Motor neuron (in vitro differentiated cells): ENCODE results near the gene NPW. TPM values are rescaled to one million over a fixed set of nuclear protein-coding genes. Genes with fewer than 3 reads are reported as not detected.

Experiments used
- ATAC-seq, 8 experiments: fragments of 200-7000 bp; cut with Tn5 transposase; replicated peaks in 6 of 8; 2 replicates each; pipeline ENCODE4 v1.8.0; 2021; ENCODE audit warnings: mild to moderate bottlenecking in 8 of 8, moderate library complexity in 8 of 8
- H3K27ac ChIP-seq, 2 donors: fragments of 250-450 bp; sonication (Bioruptor Pico); 2 replicates each; pipeline ENCODE4 v1.9.0; 2021; ENCODE audit warnings: antibody characterized with exemption in 2 of 2, mild to moderate bottlenecking in 2 of 2, moderate library complexity in 1 of 2
- H3K4me1 ChIP-seq, 2 donors: fragments of 250-450 bp; sonication (Bioruptor Pico); replicated peaks in 1 of 2; 2 replicates each; pipeline ENCODE4 v1.6.1; 2021; ENCODE audit warnings: antibody characterized with exemption in 2 of 2, mild to moderate bottlenecking in 2 of 2, moderate library complexity in 1 of 2
- H3K4me3 ChIP-seq, 5 donors: fragments of 250-450 bp; sonication (Bioruptor Pico); 2 replicates each; pipeline ENCODE4 v1.9.0; 2021; ENCODE audit warnings: antibody characterized with exemption in 5 of 5, mild to moderate bottlenecking in 5 of 5, moderate library complexity in 4 of 5
- whole genome bisulfite sequencing, 10 experiments: fragments of 450-650 bp; shearing (Covaris generic); methylation state at CpG; one replicate each; pipeline ENCODE4 v1.0.0; 2022; 5-methylcytosine and 5-hydroxymethylcytosine counted together
- in situ Hi-C, 9 experiments: fragments of 400-800 bp; cut with MboI; loops; one replicate each; pipeline ENCODE4 v1.15.0; 2021; ENCODE audit warnings: low sequenced_read_pairs in 9 of 9, low pct_unique_long_range_greater_than_20kb in 2 of 9; ENCODE audit not compliant: unreplicated experiment in 9 of 9
- total RNA-seq, 8 experiments: library from RNA; unstranded; fragments of 300-600 nt; gene quantifications; 2 replicates each; pipeline versions ENCODE4 v1.2.3 to v1.2.4, GENCODE V29; 2022

NPW gene
- total RNA-seq, 8 experiments from 2014 or later, result 0.27 to 1.7 (median 0.92) TPM; not detected in 3

- Histone ChIP-seq H3K4me3 (no peak overlapping the region), H3K27ac (no peak overlapping the region), H3K4me1 (peaks cover 19 to 24% of the 10 kb centered on the region in 2 donors)
- in situ Hi-C loops, result loop anchor here in 1 of 9 experiments (25.0 kb wide), 1 partner anchor 93 kb away; the partner anchor contains the start of genes PKD1 and RAB26
- 97% methylated on average over 6 of the region's 22 CpGs; no CpG with 5 or more reads in 9 of the 10 experiments for WGBS, 10 experiments
- ATAC-seq, result no peak
These were observed 25.0 kb downstream of the NPW start for GRCh38 chr16:2044541-2044940.

- H3K27ac ChIP-seq, result no peak overlapping the region
- H3K4me1 ChIP-seq, result peaks cover 11 to 13% of the 10 kb centered on the region in 2 donors
- in situ Hi-C loops, result loop anchor here in 1 of 9 experiments (25.0 kb wide), 1 partner anchor 91 kb away; the partner anchor contains the start of genes PKD1 and RAB26
- 0 to 100% (median 95%) methylated on average over 1 to 8 of the region's 21 CpGs; no CpG with 5 or more reads in 5 of the 10 experiments for WGBS, 10 experiments
- peak overlapping the region in 1 of 5 donors; percentile 72 for H3K4me3 ChIP-seq
- no peak for ATAC-seq
These were observed 26.6 kb downstream of the NPW start for GRCh38 chr16:2045965-2046892.

- ATAC-seq, result no peak
- Histone ChIP-seq H3K27ac (no peak overlapping the region), H3K4me3 (peak overlapping the region; percentile 72 to 93 (median 77)), H3K4me1 (peaks cover 11 to 13% of the 10 kb centered on the region in 2 donors)
- WGBS, 10 experiments, result 0 to 80% (median 10%) methylated on average over 1 to 5 of the region's 8 CpGs; no CpG with 5 or more reads in 5 of the 10 experiments
- in situ Hi-C loops, result loop anchor here in 1 of 9 experiments (25.0 kb wide), 1 partner anchor 90 kb away; the partner anchor contains the start of genes PKD1 and RAB26
These were observed 27.3 kb downstream of the NPW start for GRCh38 chr16:2046893-2047329.

- peak within 1 kb of the TSS; percentile 72 to 93 (median 77) for H3K4me3 ChIP-seq
- peak within 1 kb of the TSS; percentile 22 to 43 for H3K27ac ChIP-seq
- peaks cover 9 to 11% of the 10 kb centered on the region in 2 donors for H3K4me1 ChIP-seq
- 0 to 3% (median 1%) methylated on average over 6 to 19 of the region's 81 CpGs; no CpG with 5 or more reads in 7 of the 10 experiments for WGBS, 10 experiments
- in situ Hi-C loops, result loop anchor here in 1 of 9 experiments (25.0 kb wide), 1 partner anchor 90 kb away; the partner anchor contains the start of genes PKD1 and RAB26
- peak; percentile 93 to 98 (median 96) for ATAC-seq
These were observed 27.9 kb downstream of the NPW start, which contains the start of the genes NTHL1 and TSC2 for GRCh38 chr16:2047330-2048115. Gene NTHL1 (minus strand): TSS chr16:2047834. CDS start chr16:2047823, 11 bp downstream. Gene TSC2 (plus strand): TSS chr16:2047985. CDS start chr16:2048616, 631 bp downstream.

GRCh38 chr16:2048116-2048543 lies 28.5 kb downstream of the NPW start:
- in situ Hi-C loops, result loop anchor here in 1 of 9 experiments (25.0 kb wide), 1 partner anchor 89 kb away; the partner anchor contains the start of genes PKD1 and RAB26
- peak overlapping the region; percentile 22 to 43 for H3K27ac ChIP-seq
- H3K4me1 ChIP-seq, result peaks cover 8 to 11% of the 10 kb centered on the region in 2 donors
- WGBS, 10 experiments, result 0 to 4% (median 0%) methylated on average over 1 to 8 of the region's 30 CpGs; no CpG with 5 or more reads in 6 of the 10 experiments
- peak overlapping the region; percentile 72 to 93 (median 77) for H3K4me3 ChIP-seq
- ATAC-seq, result peak in 3 of 8 experiments; percentile 39 to 47 (median 47)

- in situ Hi-C loops, result no loop called here
- Histone ChIP-seq H3K4me1 (peaks cover 6 to 8% of the 10 kb centered on the region in 2 donors), H3K27ac (no peak overlapping the region), H3K4me3 (no peak overlapping the region)
- WGBS, 10 experiments, result 72 to 100% (median 97%) methylated on average over 1 to 8 of the region's 21 CpGs; no CpG with 5 or more reads in 5 of the 10 experiments
- ATAC-seq, result peak in 1 of 8 experiments; percentile 8
These were observed 33.6 kb downstream of the NPW start for GRCh38 chr16:2053211-2053610.

- H3K4me1 ChIP-seq, result peaks cover 2 to 10% of the 10 kb centered on the region in 2 donors
- WGBS, 10 experiments, result 83 to 100% (median 98%) methylated on average over 1 to 9 of the region's 17 CpGs; no CpG with 5 or more reads in 6 of the 10 experiments
- in situ Hi-C loops, result no loop called here
- H3K27ac ChIP-seq, result no peak overlapping the region
- no peak for ATAC-seq
- H3K4me3 ChIP-seq, result no peak overlapping the region
These were observed 34.3 kb downstream of the NPW start for GRCh38 chr16:2053897-2054296.

GRCh38 chr16:2054543-2055245 lies 35.1 kb downstream of the NPW start:
- no peak for ATAC-seq
- no peak overlapping the region for H3K4me3 ChIP-seq
- 80 to 100% (median 95%) methylated on average over 1 to 4 of the region's 29 CpGs; no CpG with 5 or more reads in 6 of the 10 experiments for WGBS, 10 experiments
- no peak overlapping the region for H3K27ac ChIP-seq
- in situ Hi-C loops, result no loop called here
- H3K4me1 ChIP-seq, result peaks cover 0 to 7% of the 10 kb centered on the region in 2 donors

GRCh38 chr16:2056077-2056476 lies 36.5 kb downstream of the NPW start:
- in situ Hi-C loops, result no loop called here
- H3K4me3 ChIP-seq, result no peak overlapping the region
- H3K27ac ChIP-seq, result no peak overlapping the region
- H3K4me1 ChIP-seq, result peaks cover 0 to 7% of the 10 kb centered on the region in 2 donors
- peak in 3 of 8 experiments; percentile 21 to 32 (median 29) for ATAC-seq
- 93% methylated on average over 3 of the region's 15 CpGs; no CpG with 5 or more reads in 9 of the 10 experiments for WGBS, 10 experiments

GRCh38 chr16:2056681-2057407 lies 37.3 kb downstream of the NPW start:
- H3K4me1 ChIP-seq, result peaks cover 0 to 7% of the 10 kb centered on the region in 2 donors
- in situ Hi-C loops, result no loop called here
- ATAC-seq, result peak in 7 of 8 experiments; percentile 19 to 55 (median 29)
- no peak overlapping the region for H3K27ac ChIP-seq
- 75 to 92% (median 85%) methylated on average over 4 to 6 of the region's 19 CpGs; no CpG with 5 or more reads in 6 of the 10 experiments for WGBS, 10 experiments
- no peak overlapping the region for H3K4me3 ChIP-seq

GRCh38 chr16:2057438-2057837 lies 37.9 kb downstream of the NPW start:
- Histone ChIP-seq H3K4me3 (no peak overlapping the region), H3K4me1 (peaks cover 0 to 7% of the 10 kb centered on the region in 2 donors), H3K27ac (no peak overlapping the region)
- no peak for ATAC-seq
- in situ Hi-C loops, result no loop called here
- WGBS, 10 experiments, result 94 to 100% methylated on average over 1 to 3 of the region's 10 CpGs; no CpG with 5 or more reads in 8 of the 10 experiments
